CD14-positive monocyte (primary cell): ENCODE measurements around the gene POLR2J. TPM values are rescaled to one million over a fixed set of nuclear protein-coding genes. Genes with fewer than 3 reads are reported as not detected.

Experiments used
- DNase-seq, 3 donors: peaks; one replicate each; pipeline ENCODE4 v3.0.0-alpha.2; 2011 to 2022
- H2AFZ ChIP-seq: 2 replicates; pipeline ENCODE4 v1.6.0; 2012; ENCODE audit warnings: mild to moderate bottlenecking, low read depth, low read length, inconsistent platforms; ENCODE audit not compliant: insufficient read depth, poor library complexity, severe bottlenecking
- H3K27ac ChIP-seq, 2 donors: 1 replicate in 1 of 2; 2 replicates in 1 of 2; pipeline ENCODE4 v1.5.1; 2012 to 2013; ENCODE audit warnings: low read length in 2 of 2, control low read depth in 1 of 2, inconsistent platforms in 1 of 2, low read depth in 1 of 2, mild to moderate bottlenecking in 1 of 2
- H3K27me3 ChIP-seq, 2 donors: one replicate each; pipeline versions ENCODE4 v1.6.0 to v1.6.1; 2011 to 2013; ENCODE audit warnings: low read length in 2 of 2; ENCODE audit not compliant: control insufficient read depth in 2 of 2, insufficient read depth in 2 of 2
- H3K36me3 ChIP-seq, 2 donors: replicated peaks in 1 of 2; 1 replicate in 1 of 2; 2 replicates in 1 of 2; pipeline versions ENCODE4 v1.5.1 to v1.6.1; 2012 to 2013; ENCODE audit warnings: low read length in 2 of 2, control low read depth in 1 of 2, inconsistent platforms in 1 of 2, mild to moderate bottlenecking in 1 of 2; ENCODE audit not compliant: insufficient read depth in 2 of 2, control insufficient read depth in 1 of 2
- H3K4me1 ChIP-seq, 2 donors: 1 replicate in 1 of 2; 2 replicates in 1 of 2; pipeline versions ENCODE4 v1.5.1 to v1.6.1; 2012 to 2013; ENCODE audit warnings: low read length in 2 of 2, control low read depth in 1 of 2, inconsistent platforms in 1 of 2, mild to moderate bottlenecking in 1 of 2, moderate library complexity in 1 of 2; ENCODE audit not compliant: insufficient read depth in 2 of 2, control insufficient read depth in 1 of 2
- H3K4me2 ChIP-seq: replicated peaks from 2 replicates; pipeline ENCODE3; 2012; ENCODE audit warnings: low read length, moderate library complexity, mild to moderate bottlenecking; ENCODE audit not compliant: poor library complexity, severe bottlenecking; ENCODE audit errors: extremely low read depth
- H3K4me3 ChIP-seq, 3 experiments: fragments of 200-600 bp in 1 of 3; sonication (generic) in 1 of 3; replicated peaks in 1 of 3; 1 replicate in 2 of 3; 2 replicates in 1 of 3; pipeline ENCODE4 v1.5.1; 2011 to 2013; ENCODE audit warnings: low read length in 3 of 3, mild to moderate bottlenecking in 3 of 3, control low read depth in 2 of 3, low read depth in 2 of 3, inconsistent platforms in 1 of 3, moderate library complexity in 1 of 3
- H3K79me2 ChIP-seq: 2 replicates; pipeline ENCODE4 v1.6.0; 2012; ENCODE audit warnings: mild to moderate bottlenecking, control low read depth, inconsistent platforms, low read length, moderate library complexity; ENCODE audit not compliant: insufficient read depth
- H3K9ac ChIP-seq: 2 replicates; pipeline ENCODE4 v1.6.0; 2017; ENCODE audit warnings: low read length, mild to moderate bottlenecking; ENCODE audit not compliant: insufficient read depth, poor library complexity, severe bottlenecking
- H3K9me3 ChIP-seq, 2 donors: replicated peaks in 1 of 2; 1 replicate in 1 of 2; 2 replicates in 1 of 2; pipeline versions ENCODE4 v1.5.1 to v1.6.1; 2012 to 2013; ENCODE audit warnings: low read length in 2 of 2, control low read depth in 1 of 2; ENCODE audit not compliant: control insufficient read depth in 1 of 2, insufficient read depth in 1 of 2
- H4K20me1 ChIP-seq: 2 replicates; pipeline ENCODE4 v1.6.0; 2012; ENCODE audit warnings: mild to moderate bottlenecking, low read length, control low read depth, moderate library complexity; ENCODE audit not compliant: insufficient read depth
- H3K27ac Mint-ChIP-seq, 7 donors: one replicate each; pipeline ENCODE4 v1.8.0; 2020; ENCODE audit warnings: mild to moderate bottlenecking in 7 of 7, mixed read lengths in 7 of 7, moderate library complexity in 6 of 7, inconsistent platforms in 2 of 7
- H3K27me3 Mint-ChIP-seq, 3 donors: one replicate each; pipeline ENCODE4 v1.8.0; 2021 to 2022; ENCODE audit warnings: low read depth in 3 of 3, mild to moderate bottlenecking in 3 of 3, mixed read lengths in 3 of 3, moderate library complexity in 3 of 3, inconsistent platforms in 1 of 3
- H3K36me3 Mint-ChIP-seq, 2 donors: one replicate each; pipeline ENCODE4 v1.8.0; 2020; ENCODE audit warnings: mixed read lengths in 2 of 2, inconsistent platforms in 1 of 2, mild to moderate bottlenecking in 1 of 2
- H3K4me1 Mint-ChIP-seq: one replicate; pipeline ENCODE4 v1.8.0; 2020; ENCODE audit warnings: mild to moderate bottlenecking, mixed read lengths
- H3K4me3 Mint-ChIP-seq, 2 donors: one replicate each; pipeline ENCODE4 v1.8.0; 2020; ENCODE audit warnings: mild to moderate bottlenecking in 2 of 2, mixed read lengths in 2 of 2, moderate library complexity in 1 of 2
- H3K9me3 Mint-ChIP-seq, 7 donors: one replicate each; pipeline ENCODE4 v1.8.0; 2020 to 2022; ENCODE audit warnings: mixed read lengths in 7 of 7, mild to moderate bottlenecking in 6 of 7, moderate library complexity in 6 of 7, inconsistent platforms in 2 of 7
- WGBS: methylation state at CpG from one replicate; pipeline ENCODE4 v1.1.5; 2013; ENCODE audit warnings: missing lambda C conversion rate; ENCODE audit not compliant: insufficient coverage; 5-methylcytosine and 5-hydroxymethylcytosine counted together
- intact Hi-C, 2 donors: fragments of 100-400 bp; cut with micrococcal nuclease; formaldehyde crosslinking; loops; one replicate each; pipeline versions ENCODE4 v1.15.0 to v1.15.1; 2023
- polyA plus RNA-seq, 3 donors: library from polyadenylated mRNA; depleted of rRNA in 1 of 3; unstranded in 2 of 3; stranded (reverse) in 1 of 3; fragments of 300-500 nt in 2 of 3; fragments of >200 nt in 1 of 3; fragmentation: Illumina TruSeq in 2 of 3; gene quantifications; 1 replicate in 2 of 3; 2 replicates in 1 of 3; pipeline ENCODE4 v1.2.3, GENCODE V29; 2012 to 2021
- TF ChIP-seq, protein P1 (sequence below): fragments of 200-600 bp; IDR thresholded peaks from one replicate; pipeline ENCODE4 v1.8.0; 2022; ENCODE audit warnings: antibody characterized with exemption, mild to moderate bottlenecking

POLR2J gene
- polyA plus RNA-seq, 3 donors: 65.7 to 104 (median 85.0) TPM

DNA sequence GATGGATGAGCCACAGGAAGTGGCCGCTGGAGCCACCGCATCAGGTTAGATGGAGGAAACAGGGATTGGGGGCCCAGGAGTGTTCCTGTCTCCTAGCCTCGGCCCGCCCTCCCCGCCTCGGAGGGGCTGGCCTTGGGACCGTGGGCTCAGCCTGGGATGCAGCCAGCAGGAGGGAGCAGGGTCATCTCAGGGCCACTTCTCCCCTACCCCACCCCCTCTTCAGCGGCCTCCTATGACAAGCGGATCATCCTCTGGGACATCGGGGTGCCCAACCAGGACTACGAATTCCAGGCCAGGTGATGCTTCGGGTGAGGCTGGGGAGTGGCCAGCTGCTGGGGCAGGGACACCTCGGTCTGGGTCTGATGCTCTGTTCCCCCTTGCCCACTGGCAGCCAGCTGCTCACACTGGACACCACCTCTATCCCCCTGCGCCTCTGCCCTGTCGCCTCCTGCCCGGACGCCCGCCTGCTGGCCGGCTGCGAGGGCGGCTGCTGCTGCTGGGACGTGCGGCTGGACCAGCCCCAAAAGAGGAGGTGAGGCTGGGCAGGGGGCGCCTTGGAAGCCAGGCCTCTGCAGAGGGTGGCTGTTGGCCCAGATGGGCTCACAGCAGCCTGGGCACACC is 9.3 kb downstream of the POLR2J start:
- H3K9me3 Mint-ChIP-seq: no peaks in the 10 kb centered on the region
- H3K4me1 Mint-ChIP-seq: peaks cover 14% of the 10 kb centered on the region
- Histone ChIP-seq H2AFZ (no peak overlapping the region), H3K4me3 (no peak overlapping the region), H3K27ac (no peak overlapping the region), H3K36me3 (peaks cover 15 to 19% of the 10 kb centered on the region in 2 donors), H3K4me1 (peaks cover 9 to 11% of the 10 kb centered on the region in 2 donors), H3K9ac (no peak overlapping the region), H3K79me2 (peaks cover 3% of the 10 kb centered on the region), H3K27me3 (no peaks in the 10 kb centered on the region), H3K9me3 (no peaks in the 10 kb centered on the region), H4K20me1 (peaks cover 9% of the 10 kb centered on the region), H3K4me2 (no peak overlapping the region)
- no peak for DNase-seq
- WGBS: 92% methylated on average over 20 of the region's 24 CpGs
- H3K36me3 Mint-ChIP-seq: peaks cover 14 to 22% of the 10 kb centered on the region in 2 donors
- intact Hi-C loops: loop anchor here in 1 of 2 donors (10.0 kb wide), 1 partner anchor 185 kb away; the partner anchor contains the start of gene SH2B2
- no peak overlapping the region for H3K4me3 Mint-ChIP-seq
- no peak overlapping the region for H3K27ac Mint-ChIP-seq
- peaks cover 0 to 2% (median 2%) of the 10 kb centered on the region in 3 donors for H3K27me3 Mint-ChIP-seq
- TF ChIP-seq, protein P1, sequence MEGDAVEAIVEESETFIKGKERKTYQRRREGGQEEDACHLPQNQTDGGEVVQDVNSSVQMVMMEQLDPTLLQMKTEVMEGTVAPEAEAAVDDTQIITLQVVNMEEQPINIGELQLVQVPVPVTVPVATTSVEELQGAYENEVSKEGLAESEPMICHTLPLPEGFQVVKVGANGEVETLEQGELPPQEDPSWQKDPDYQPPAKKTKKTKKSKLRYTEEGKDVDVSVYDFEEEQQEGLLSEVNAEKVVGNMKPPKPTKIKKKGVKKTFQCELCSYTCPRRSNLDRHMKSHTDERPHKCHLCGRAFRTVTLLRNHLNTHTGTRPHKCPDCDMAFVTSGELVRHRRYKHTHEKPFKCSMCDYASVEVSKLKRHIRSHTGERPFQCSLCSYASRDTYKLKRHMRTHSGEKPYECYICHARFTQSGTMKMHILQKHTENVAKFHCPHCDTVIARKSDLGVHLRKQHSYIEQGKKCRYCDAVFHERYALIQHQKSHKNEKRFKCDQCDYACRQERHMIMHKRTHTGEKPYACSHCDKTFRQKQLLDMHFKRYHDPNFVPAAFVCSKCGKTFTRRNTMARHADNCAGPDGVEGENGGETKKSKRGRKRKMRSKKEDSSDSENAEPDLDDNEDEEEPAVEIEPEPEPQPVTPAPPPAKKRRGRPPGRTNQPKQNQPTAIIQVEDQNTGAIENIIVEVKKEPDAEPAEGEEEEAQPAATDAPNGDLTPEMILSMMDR: no peak

- intact Hi-C loops: loop anchor here in 1 of 2 donors (10.0 kb wide), 1 partner anchor 184 kb away; the partner anchor contains the start of gene SH2B2
- Histone ChIP-seq H3K4me2 (no peak overlapping the region), H3K79me2 (peaks cover 10% of the 10 kb centered on the region), H3K4me1 (peaks cover 16 to 18% of the 10 kb centered on the region in 2 donors), H3K27me3 (no peaks in the 10 kb centered on the region), H4K20me1 (peaks cover 9% of the 10 kb centered on the region), H3K36me3 (peaks cover 13 to 17% of the 10 kb centered on the region in 2 donors), H3K4me3 (no peak overlapping the region), H3K9me3 (no peaks in the 10 kb centered on the region), H2AFZ (no peak overlapping the region), H3K9ac (no peak overlapping the region), H3K27ac (no peak overlapping the region)
- Mint-ChIP-seq H3K9me3 (no peaks in the 10 kb centered on the region), H3K27me3 (peaks cover 0 to 2% (median 2%) of the 10 kb centered on the region in 3 donors), H3K27ac (peak overlapping the region in 1 of 7 donors; percentile 66), H3K4me3 (no peak overlapping the region), H3K36me3 (peaks cover 13 to 17% of the 10 kb centered on the region in 2 donors), H3K4me1 (peaks cover 20% of the 10 kb centered on the region)
- WGBS: 93% methylated on average over 40 of the region's 40 CpGs
- TF ChIP-seq, protein P1: no peak
- no peak for DNase-seq
These were observed 10.0 kb downstream of the POLR2J start for GRCh38 chr7:102468478-102469350.
